C4-2B (cell line): ENCODE data around the gene GSTM4.
"Not testable (repeated sequence)": the region's sequence is repeated elsewhere in the genome, so short reads cannot be mapped to it uniquely, and the experiment has no call there.

ENCODE experiments used
- CTCF ChIP-seq: fragments of 450-650 bp; conservative IDR thresholded peaks from 2 replicates; pipeline ENCODE4 v1.5.1; 2017; ENCODE audit warnings: mild to moderate bottlenecking
- ZFX ChIP-seq: fragments of 450-650 bp; IDR thresholded peaks from 2 replicates; pipeline ENCODE4 v1.6.1; 2017

GRCh38 chr1:109702940-109703339 lies 47.0 kb downstream of the GSTM4 start:
- not testable (repeated sequence) for TF ChIP-seq CTCF, ZFX
